ENCODE measurements around the gene SLC10A7.

SLC10A7 gene

DNA sequence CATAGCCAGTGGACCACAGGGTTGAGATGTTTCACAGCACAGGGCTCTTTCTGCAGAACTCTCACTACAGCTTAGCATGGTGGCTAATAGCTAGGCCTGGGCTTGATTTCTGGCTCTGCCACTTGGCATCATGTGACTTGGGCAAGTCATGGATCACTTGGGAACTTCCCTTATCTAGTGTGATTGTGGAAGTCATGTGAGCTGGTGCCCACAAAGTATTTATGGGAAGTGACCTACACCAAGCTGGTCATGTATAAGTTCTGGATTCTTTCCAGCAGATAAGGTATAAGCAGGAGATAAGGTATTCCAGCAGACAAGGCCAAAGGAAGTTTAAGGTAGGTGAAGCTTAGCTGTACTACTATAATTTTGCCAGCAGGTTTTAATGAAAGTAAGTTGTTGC, 246.4 kb downstream of the SLC10A7 start:
- no peak overlapping the region for H3K4me3 ChIP-seq (ENCODE audit: low read length)
- peaks cover 23% of the 10 kb centered on the region for H3K4me1 ChIP-seq (ENCODE audit: low read length)
- H3F3A ChIP-seq (ENCODE audit: insufficient read depth, low read length) = no peaks in the 10 kb centered on the region
- H4K20me1 ChIP-seq (ENCODE audit: insufficient read depth, low read length) = no peaks in the 10 kb centered on the region
- no peak overlapping the region for H3K9ac ChIP-seq (ENCODE audit: low read length)
- H3K4me2 ChIP-seq (ENCODE audit: low read depth, low read length) = no peak overlapping the region
- no peak overlapping the region for H2AFZ ChIP-seq (ENCODE audit: low read length)
- no peaks in the 10 kb centered on the region for H3K36me3 ChIP-seq (replicated peaks; ENCODE audit: insufficient read depth, low read length)
- H3K9me3 ChIP-seq (replicated peaks; ENCODE audit: insufficient read depth, low read length) = no peaks in the 10 kb centered on the region
- no peaks in the 10 kb centered on the region for H3K27me3 ChIP-seq (replicated peaks; ENCODE audit: insufficient read depth, low read length)
- no peak overlapping the region for H3K27ac ChIP-seq (ENCODE audit: low read length)
- TF ChIP-seq, protein P1, sequence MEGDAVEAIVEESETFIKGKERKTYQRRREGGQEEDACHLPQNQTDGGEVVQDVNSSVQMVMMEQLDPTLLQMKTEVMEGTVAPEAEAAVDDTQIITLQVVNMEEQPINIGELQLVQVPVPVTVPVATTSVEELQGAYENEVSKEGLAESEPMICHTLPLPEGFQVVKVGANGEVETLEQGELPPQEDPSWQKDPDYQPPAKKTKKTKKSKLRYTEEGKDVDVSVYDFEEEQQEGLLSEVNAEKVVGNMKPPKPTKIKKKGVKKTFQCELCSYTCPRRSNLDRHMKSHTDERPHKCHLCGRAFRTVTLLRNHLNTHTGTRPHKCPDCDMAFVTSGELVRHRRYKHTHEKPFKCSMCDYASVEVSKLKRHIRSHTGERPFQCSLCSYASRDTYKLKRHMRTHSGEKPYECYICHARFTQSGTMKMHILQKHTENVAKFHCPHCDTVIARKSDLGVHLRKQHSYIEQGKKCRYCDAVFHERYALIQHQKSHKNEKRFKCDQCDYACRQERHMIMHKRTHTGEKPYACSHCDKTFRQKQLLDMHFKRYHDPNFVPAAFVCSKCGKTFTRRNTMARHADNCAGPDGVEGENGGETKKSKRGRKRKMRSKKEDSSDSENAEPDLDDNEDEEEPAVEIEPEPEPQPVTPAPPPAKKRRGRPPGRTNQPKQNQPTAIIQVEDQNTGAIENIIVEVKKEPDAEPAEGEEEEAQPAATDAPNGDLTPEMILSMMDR (IDR thresholded peaks at IDR 0.05; ENCODE audit: low read length) = no peak
- TF ChIP-seq EZH2phosphoT487 (IDR thresholded peaks at IDR 0.05; ENCODE audit: low read length) = no peak
- H3K9me2 ChIP-seq (replicated peaks; ENCODE audit: insufficient read depth, low read length) = no peaks in the 10 kb centered on the region
- no peaks in the 10 kb centered on the region for H3K79me2 ChIP-seq (ENCODE audit: low read length)
- DNase-seq = no peak

DNA sequence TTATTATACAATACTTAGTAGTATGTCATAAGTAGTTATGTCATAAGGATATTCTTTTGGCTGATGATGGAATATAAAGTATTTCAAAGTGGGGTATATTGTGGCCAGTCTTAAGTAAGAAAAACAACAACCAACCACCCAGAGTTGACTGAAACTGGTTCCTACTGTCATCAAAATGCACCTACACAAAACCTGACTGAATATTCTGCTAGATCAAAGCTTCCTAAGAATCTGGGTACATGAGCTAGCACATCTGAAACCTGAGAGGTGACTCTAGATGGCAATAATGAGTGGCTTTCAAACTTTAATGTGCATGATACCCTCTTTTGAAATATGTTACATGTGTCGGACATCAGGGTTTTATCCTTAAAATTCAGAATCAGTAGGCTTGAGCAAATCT, 247.0 kb downstream of the SLC10A7 start:
- Histone ChIP-seq H3K9me2 (replicated peaks; ENCODE audit: insufficient read depth, low read length) (no peaks in the 10 kb centered on the region), H3F3A (ENCODE audit: insufficient read depth, low read length) (peaks cover 2% of the 10 kb centered on the region), H2AFZ (ENCODE audit: low read length) (no peak overlapping the region), H3K4me1 (ENCODE audit: low read length) (peaks cover 29% of the 10 kb centered on the region), H3K9me3 (replicated peaks; ENCODE audit: insufficient read depth, low read length) (no peaks in the 10 kb centered on the region), H3K9ac (ENCODE audit: low read length) (no peak overlapping the region), H3K4me3 (ENCODE audit: low read length) (no peak overlapping the region), H4K20me1 (ENCODE audit: insufficient read depth, low read length) (no peaks in the 10 kb centered on the region), H3K79me2 (ENCODE audit: low read length) (no peaks in the 10 kb centered on the region), H3K27me3 (replicated peaks; ENCODE audit: insufficient read depth, low read length) (no peaks in the 10 kb centered on the region), H3K36me3 (replicated peaks; ENCODE audit: insufficient read depth, low read length) (no peaks in the 10 kb centered on the region), H3K4me2 (ENCODE audit: low read depth, low read length) (no peak overlapping the region), H3K27ac (ENCODE audit: low read length) (no peak overlapping the region)
- DNase-seq = no peak
- TF ChIP-seq, protein P1 (IDR thresholded peaks at IDR 0.05; ENCODE audit: low read length) = no peak
- TF ChIP-seq EZH2phosphoT487 (IDR thresholded peaks at IDR 0.05; ENCODE audit: low read length) = no peak

- TF ChIP-seq, protein P1 (IDR thresholded peaks at IDR 0.05; ENCODE audit: low read length) = no peak
- no peak for TF ChIP-seq EZH2 (optimal IDR thresholded peaks at IDR 0.05; ENCODE audit: low read depth, low read length)
- no peak for TF ChIP-seq EZH2phosphoT487 (IDR thresholded peaks at IDR 0.05; ENCODE audit: low read length)
- Histone ChIP-seq H2AFZ (ENCODE audit: low read length) (no peak overlapping the region), H3K4me2 (ENCODE audit: low read depth, low read length) (no peak overlapping the region), H3K36me3 (replicated peaks; ENCODE audit: insufficient read depth, low read length) (no peaks in the 10 kb centered on the region), H3K79me2 (ENCODE audit: low read length) (no peaks in the 10 kb centered on the region), H3K4me3 (ENCODE audit: low read length) (no peak overlapping the region), H3K9me3 (replicated peaks; ENCODE audit: insufficient read depth, low read length) (no peaks in the 10 kb centered on the region), H3K9me2 (replicated peaks; ENCODE audit: insufficient read depth, low read length) (no peaks in the 10 kb centered on the region), H4K20me1 (ENCODE audit: insufficient read depth, low read length) (no peaks in the 10 kb centered on the region), H3F3A (ENCODE audit: insufficient read depth, low read length) (peaks cover 16% of the 10 kb centered on the region), H3K27ac (ENCODE audit: low read length) (no peak overlapping the region), H3K4me1 (ENCODE audit: low read length) (peaks cover 39% of the 10 kb centered on the region), H3K9ac (ENCODE audit: low read length) (no peak overlapping the region), H3K27me3 (replicated peaks; ENCODE audit: insufficient read depth, low read length) (no peaks in the 10 kb centered on the region)
- DNase-seq = no peak
Observed at GRCh38 chr4:146273204-146273901, 248.4 kb downstream of the SLC10A7 start.
